DND-41 (cell line): ENCODE data around the gene PIK3R3.
"Not testable (repeated sequence)": the region's sequence is repeated elsewhere in the genome, so short reads cannot be mapped to it uniquely, and the experiment has no call there.

Experiments used
- ATAC-seq: fragments of 200-7000 bp; cut with Tn5 transposase; 3 replicates; pipeline ENCODE4 v1.9.1; 2021; ENCODE audit warnings: low read depth; ENCODE audit not compliant: insufficient read depth
- DNase-seq: peaks from one replicate; pipeline ENCODE4 v3.0.0-alpha.2; 2020
- H2AFZ ChIP-seq: 2 replicates; pipeline ENCODE4 v1.6.0; 2012; ENCODE audit warnings: low read depth, low read length
- H3K27ac ChIP-seq: 2 replicates; pipeline ENCODE4 v1.5.1; 2012; ENCODE audit warnings: low read length, inconsistent platforms
- H3K27me3 ChIP-seq: fragments of 200-600 bp; sonication (generic); 2 replicates; pipeline ENCODE4 v1.6.0; 2012; ENCODE audit warnings: low read length, mild to moderate bottlenecking, inconsistent platforms; ENCODE audit not compliant: insufficient read depth, poor library complexity
- H3K36me3 ChIP-seq: 2 replicates; pipeline ENCODE4 v1.5.1; 2012; ENCODE audit warnings: low read length, inconsistent platforms; ENCODE audit not compliant: insufficient read depth
- H3K4me1 ChIP-seq: 2 replicates; pipeline ENCODE4 v1.5.1; 2012; ENCODE audit warnings: mild to moderate bottlenecking, low read length; ENCODE audit not compliant: insufficient read depth
- H3K4me2 ChIP-seq: 2 replicates; pipeline ENCODE4 v1.6.0; 2012; ENCODE audit warnings: mild to moderate bottlenecking, moderate library complexity, low read length, inconsistent platforms; ENCODE audit not compliant: insufficient read depth
- H3K4me3 ChIP-seq, 2 experiments: fragments of 200-600 bp in 1 of 2; shearing (Covaris generic) in 1 of 2; 2 replicates each; pipeline ENCODE4 v1.5.1; 2012 to 2016; ENCODE audit warnings: inconsistent platforms in 2 of 2, low read length in 2 of 2, mild to moderate bottlenecking in 2 of 2, low read depth in 1 of 2, moderate library complexity in 1 of 2
- H3K79me2 ChIP-seq: 2 replicates; pipeline ENCODE4 v1.6.0; 2012; ENCODE audit warnings: low read length, inconsistent platforms; ENCODE audit not compliant: insufficient read depth
- H3K9ac ChIP-seq: 2 replicates; pipeline ENCODE4 v1.6.0; 2012; ENCODE audit warnings: low read depth, mild to moderate bottlenecking, inconsistent platforms, low read length, moderate library complexity
- H3K9me3 ChIP-seq: 2 replicates; pipeline ENCODE4 v1.5.1; 2012; ENCODE audit warnings: low read length, moderate library complexity, mild to moderate bottlenecking, inconsistent platforms; ENCODE audit not compliant: insufficient read depth, severe bottlenecking
- H4K20me1 ChIP-seq: 2 replicates; pipeline ENCODE4 v1.6.0; 2012; ENCODE audit warnings: low read length; ENCODE audit not compliant: insufficient read depth
- CTCF ChIP-seq: IDR thresholded peaks from 2 replicates; pipeline ENCODE4 v1.5.1; 2012; ENCODE audit warnings: borderline replicate concordance, low read length, moderate library complexity, mild to moderate bottlenecking; ENCODE audit not compliant: poor library complexity, severe bottlenecking; ENCODE audit errors: extremely low read depth
- EZH2 ChIP-seq: IDR thresholded peaks from 3 replicates; pipeline ENCODE4 v1.6.1; 2012; ENCODE audit warnings: borderline replicate concordance, low read depth, mild to moderate bottlenecking, moderate library complexity, low read length, inconsistent platforms; ENCODE audit not compliant: severe bottlenecking

PIK3R3 gene

DNA sequence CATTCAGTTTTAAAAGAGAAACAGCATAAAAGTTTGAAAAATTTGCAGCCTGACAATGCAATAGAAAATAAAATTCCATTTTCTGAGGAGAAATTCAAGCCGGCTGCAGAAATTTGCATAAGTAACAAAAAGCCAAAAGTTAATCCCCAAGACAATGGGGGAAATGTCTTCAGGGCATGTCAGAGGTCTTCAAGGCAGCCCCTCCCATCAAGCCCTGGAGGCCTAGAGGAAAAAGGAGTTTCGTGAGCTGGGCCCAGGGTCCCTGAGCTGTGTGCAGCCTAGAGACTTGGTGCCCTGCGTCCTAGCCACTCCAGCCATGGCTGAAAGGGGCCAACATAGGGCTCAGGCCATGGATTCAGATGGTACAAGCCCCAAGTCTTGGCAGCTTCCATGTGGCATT is 74.6 kb downstream of the PIK3R3 start:
- Histone ChIP-seq H3K4me2 (no peak overlapping the region), H3K27ac (no peak overlapping the region), H3K27me3 (no peaks in the 10 kb centered on the region), H4K20me1 (no peaks in the 10 kb centered on the region), H3K9ac (no peak overlapping the region), H3K4me3 (no peak overlapping the region), H3K9me3 (no peaks in the 10 kb centered on the region), H2AFZ (no peak overlapping the region), H3K36me3 (peaks cover 67% of the 10 kb centered on the region), H3K4me1 (peaks cover 9% of the 10 kb centered on the region), H3K79me2 (no peaks in the 10 kb centered on the region)
- DNase-seq: no peak
- no peak for TF ChIP-seq EZH2
- no peak for TF ChIP-seq CTCF
- ATAC-seq: no peak

DNA sequence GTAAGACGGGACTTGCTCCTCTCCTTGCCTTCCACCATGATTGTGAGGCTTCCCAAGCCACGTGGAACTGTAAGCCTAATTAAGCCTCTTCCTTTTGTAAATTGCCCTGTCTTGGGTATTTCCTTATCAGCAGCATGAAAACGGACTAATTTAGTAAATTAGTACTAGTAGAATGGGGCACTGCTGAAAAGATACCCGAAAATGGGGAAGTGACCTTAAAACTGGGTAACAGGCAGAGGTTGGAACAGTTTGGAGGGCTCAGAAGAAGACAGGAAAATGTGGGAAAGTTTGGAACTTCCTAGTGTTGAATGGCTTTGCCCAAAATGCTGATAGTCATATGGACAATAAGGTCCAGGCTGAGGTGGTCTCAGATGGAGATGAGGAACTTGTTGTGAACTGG is 75.2 kb downstream of the PIK3R3 start:
- H3K9me3 ChIP-seq, H3K4me3 ChIP-seq, H3K27me3 ChIP-seq, H3K9ac ChIP-seq, ATAC-seq, H4K20me1 ChIP-seq, H3K27ac ChIP-seq, H3K79me2 ChIP-seq, DNase-seq, H3K4me1 ChIP-seq, H3K4me2 ChIP-seq, H2AFZ ChIP-seq: not testable (repeated sequence)
- peaks cover 69% of the 10 kb centered on the region for H3K36me3 ChIP-seq

DNA sequence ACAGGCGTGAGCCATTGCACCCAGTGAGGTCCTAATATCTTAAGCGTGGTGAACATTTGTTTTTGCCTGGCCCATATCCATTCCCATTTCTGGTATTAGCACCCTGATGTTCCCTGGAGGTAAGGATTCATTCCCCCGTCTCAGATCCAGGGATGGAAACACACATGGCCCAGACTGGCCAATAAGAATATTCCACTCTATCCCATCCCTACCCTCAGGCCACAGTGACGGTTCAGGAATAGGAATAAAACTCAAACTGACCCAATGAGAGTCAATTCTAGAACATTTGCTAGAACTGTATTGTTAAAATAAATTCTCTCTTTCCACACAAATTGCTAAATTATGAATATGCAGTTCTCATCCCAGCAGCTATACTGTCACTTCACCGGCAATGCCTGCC is 76.1 kb downstream of the PIK3R3 start:
- Histone ChIP-seq H3K36me3 (peaks cover 63% of the 10 kb centered on the region), H3K4me3 (no peak overlapping the region)
- no peak for ATAC-seq

GRCh38 chr1:46053734-46054133 is 78.7 kb downstream of the PIK3R3 start:
- Histone ChIP-seq H4K20me1 (no peaks in the 10 kb centered on the region), H3K27ac (no peak overlapping the region), H3K9ac (no peak overlapping the region), H3K4me3 (no peak overlapping the region), H3K79me2 (no peaks in the 10 kb centered on the region), H3K4me2 (no peak overlapping the region), H3K27me3 (no peaks in the 10 kb centered on the region), H3K9me3 (no peaks in the 10 kb centered on the region), H3K4me1 (no peaks in the 10 kb centered on the region), H2AFZ (no peak overlapping the region), H3K36me3 (peaks cover 47% of the 10 kb centered on the region)
- DNase-seq (no peak), ATAC-seq (no peak)
- TF ChIP-seq EZH2 (no peak), CTCF (no peak)

More for the DNA sequence above, 76.1 kb downstream of the PIK3R3 start:
- Histone ChIP-seq H4K20me1 (no peaks in the 10 kb centered on the region), H3K4me1 (no peaks in the 10 kb centered on the region), H3K9ac (no peak overlapping the region), H3K27me3 (no peaks in the 10 kb centered on the region), H3K4me2 (no peak overlapping the region), H3K79me2 (no peaks in the 10 kb centered on the region), H2AFZ (no peak overlapping the region), H3K27ac (no peak overlapping the region), H3K9me3 (no peaks in the 10 kb centered on the region)
- no peak for DNase-seq
- TF ChIP-seq EZH2: no peak
- TF ChIP-seq CTCF: no peak
